GM23248 (cell line): ENCODE results near the gene LAMA3. TPM values are rescaled to one million over a fixed set of nuclear protein-coding genes. Genes with fewer than 3 reads are reported as not detected.

ENCODE experiments used
- DNase-seq: peaks from one replicate; pipeline ENCODE4 v3.0.0-alpha.2; 2015
- H2AFZ ChIP-seq: fragments of 200-600 bp; sonication (generic); 2 replicates; pipeline ENCODE4 v1.6.1; 2016; ENCODE audit warnings: antibody characterized with exemption
- H3F3A ChIP-seq: fragments of 200-600 bp; sonication (generic); 2 replicates; pipeline ENCODE4 v1.6.1; 2016; ENCODE audit warnings: mild to moderate bottlenecking, antibody characterized with exemption, mixed run types; ENCODE audit not compliant: insufficient read depth
- H3K27ac ChIP-seq: fragments of 200-600 bp; sonication (generic); 2 replicates; pipeline ENCODE4 v1.5.1; 2016; ENCODE audit warnings: mild to moderate bottlenecking
- H3K27me3 ChIP-seq: fragments of 200-600 bp; sonication (generic); replicated peaks from 2 replicates; pipeline ENCODE4 v1.6.1; 2016; ENCODE audit warnings: mild to moderate bottlenecking; ENCODE audit not compliant: insufficient read depth
- H3K36me3 ChIP-seq: fragments of 200-600 bp; sonication (generic); 2 replicates; pipeline ENCODE4 v1.6.1; 2016; ENCODE audit warnings: low read depth, mild to moderate bottlenecking
- H3K4me1 ChIP-seq: fragments of 200-600 bp; sonication (generic); 2 replicates; pipeline ENCODE4 v1.6.1; 2016; ENCODE audit warnings: mild to moderate bottlenecking; ENCODE audit not compliant: insufficient read depth
- H3K4me2 ChIP-seq: fragments of 200-600 bp; sonication (generic); one replicate; pipeline ENCODE4 v1.6.1; 2016; ENCODE audit warnings: mild to moderate bottlenecking; ENCODE audit not compliant: unreplicated experiment
- H3K4me3 ChIP-seq: fragments of 200-600 bp; sonication (generic); 2 replicates; pipeline ENCODE4 v1.5.1; 2016; ENCODE audit warnings: mild to moderate bottlenecking
- H3K79me2 ChIP-seq: fragments of 200-600 bp; sonication (generic); 2 replicates; pipeline ENCODE4 v1.6.1; 2016; ENCODE audit warnings: mild to moderate bottlenecking; ENCODE audit not compliant: insufficient read depth
- H3K9ac ChIP-seq: fragments of 200-600 bp; sonication (generic); 2 replicates; pipeline ENCODE4 v1.6.1; 2016; ENCODE audit warnings: mild to moderate bottlenecking
- H3K9me2 ChIP-seq: fragments of 200-600 bp; sonication (generic); 2 replicates; pipeline ENCODE4 v1.6.1; 2016; ENCODE audit warnings: mixed run types, mild to moderate bottlenecking, moderate library complexity; ENCODE audit not compliant: insufficient read depth
- H3K9me3 ChIP-seq: fragments of 200-600 bp; sonication (generic); one replicate; pipeline ENCODE4 v1.6.1; 2017; ENCODE audit warnings: low read depth
- H4K20me1 ChIP-seq: fragments of 200-600 bp; sonication (generic); 2 replicates; pipeline ENCODE4 v1.6.0; 2016; ENCODE audit not compliant: insufficient read depth
- EZH2 ChIP-seq: fragments of 200-600 bp; sonication (generic); IDR thresholded peaks from 2 replicates; pipeline ENCODE4 v1.6.1; 2018; ENCODE audit warnings: antibody characterized with exemption, mild to moderate bottlenecking; ENCODE audit not compliant: insufficient read depth, poor library complexity, severe bottlenecking
- EZH2phosphoT487 ChIP-seq: fragments of 200-600 bp; sonication (generic); IDR thresholded peaks from 2 replicates; pipeline ENCODE4 v1.6.1; 2018; ENCODE audit warnings: antibody characterized with exemption, moderate library complexity, mild to moderate bottlenecking, low read depth; ENCODE audit not compliant: insufficient read depth
- WGBS, 2 experiments: methylation state at CpG; one replicate each; pipeline ENCODE4 v1.1.6; 2015 to 2017; ENCODE audit warnings: low lambda C conversion rate in 2 of 2, low coverage in 1 of 2; ENCODE audit errors: missing lambda C conversion rate in 2 of 2; 5-methylcytosine and 5-hydroxymethylcytosine counted together
- in situ Hi-C: fragments of 300-500 bp; cut with MboI; formaldehyde crosslinking; loops from 2 replicates; pipeline ENCODE4 v1.15.0; 2020
- polyA plus RNA-seq: library from polyadenylated mRNA; unstranded; fragments of >200 nt; fragmentation: Nextera tagmentation; extraction: Ambion mirVana; gene quantifications from 2 replicates; pipeline ENCODE4 v1.2.1, GENCODE V29; 2016
- total RNA-seq: library from RNA; depleted of rRNA; stranded (reverse); fragments of >200 nt; shearing (Covaris generic); gene quantifications from 2 replicates; pipeline ENCODE4 v1.2.3, GENCODE V29; 2014

Gene LAMA3
- total and polyA plus RNA-seq, 2 experiments from 2014 or later: 0.93 to 1.9 TPM

- in situ Hi-C loops: no loop called here
- peaks cover 6% of the 10 kb centered on the region for H3K4me1 ChIP-seq
- no peak for DNase-seq
- H3K9ac ChIP-seq: no peak overlapping the region
- no peaks in the 10 kb centered on the region for H3K36me3 ChIP-seq
- no peaks in the 10 kb centered on the region for H3K9me2 ChIP-seq
- WGBS, 2 experiments: 93% methylated on average over 13 of the region's 13 CpGs
- H3K9me3 ChIP-seq: no peaks in the 10 kb centered on the region
- H2AFZ ChIP-seq: no peak overlapping the region
- no peaks in the 10 kb centered on the region for H4K20me1 ChIP-seq
- H3K4me2 ChIP-seq: no peak overlapping the region
- H3K4me3 ChIP-seq: no peak overlapping the region
- no peaks in the 10 kb centered on the region for H3F3A ChIP-seq
- TF ChIP-seq EZH2phosphoT487 (no peak), EZH2 (no peak)
- H3K79me2 ChIP-seq: no peaks in the 10 kb centered on the region
- H3K27ac ChIP-seq: no peak overlapping the region
- H3K27me3 ChIP-seq: no peaks in the 10 kb centered on the region
These were observed 238.8 kb downstream of the LAMA3 start for GRCh38 chr18:23927821-23928746.

- Histone ChIP-seq H3K4me1 (peaks cover 11% of the 10 kb centered on the region), H3K27me3 (no peaks in the 10 kb centered on the region), H3K9ac (no peak overlapping the region), H3K36me3 (no peaks in the 10 kb centered on the region), H2AFZ (no peak overlapping the region), H3K4me3 (no peak overlapping the region), H3F3A (no peaks in the 10 kb centered on the region), H3K4me2 (no peak overlapping the region), H3K27ac (no peak overlapping the region), H4K20me1 (no peaks in the 10 kb centered on the region), H3K79me2 (no peaks in the 10 kb centered on the region), H3K9me2 (no peaks in the 10 kb centered on the region), H3K9me3 (no peaks in the 10 kb centered on the region)
- DNase-seq: no peak
- in situ Hi-C loops: no loop called here
- 83 to 89% methylated on average over 5 of the region's 5 CpGs for WGBS, 2 experiments
- TF ChIP-seq EZH2phosphoT487 (no peak), EZH2 (no peak)
These were observed 240.2 kb downstream of the LAMA3 start for GRCh38 chr18:23929362-23929930.

- no peaks in the 10 kb centered on the region for H3F3A ChIP-seq
- H3K9ac ChIP-seq: no peak overlapping the region
- H3K9me2 ChIP-seq: no peaks in the 10 kb centered on the region
- H3K4me2 ChIP-seq: no peak overlapping the region
- no peaks in the 10 kb centered on the region for H3K79me2 ChIP-seq
- H3K27me3 ChIP-seq: no peaks in the 10 kb centered on the region
- no peaks in the 10 kb centered on the region for H3K9me3 ChIP-seq
- H3K4me3 ChIP-seq: no peak overlapping the region
- H4K20me1 ChIP-seq: no peaks in the 10 kb centered on the region
- in situ Hi-C loops: no loop called here
- no peak overlapping the region for H3K27ac ChIP-seq
- DNase-seq: no peak
- TF ChIP-seq EZH2phosphoT487: no peak
- H3K36me3 ChIP-seq: no peaks in the 10 kb centered on the region
- WGBS, 2 experiments: 91 to 96% methylated on average over 1 of the region's 1 CpG
- no peak overlapping the region for H2AFZ ChIP-seq
- 0 out of 2 replicates have a peak, but pooled peaks cover 8% of the 10 kb centered on the region for H3K4me1 ChIP-seq
These were observed 240.7 kb downstream of the LAMA3 start for GRCh38 chr18:23930002-23930401.

GRCh38 chr18:23932385-23933067 is 243.3 kb downstream of the LAMA3 start:
- Histone ChIP-seq H3F3A (no peaks in the 10 kb centered on the region), H4K20me1 (no peaks in the 10 kb centered on the region), H3K4me3 (no peak overlapping the region), H3K9ac (no peak overlapping the region), H3K4me2 (no peak overlapping the region), H3K9me3 (no peaks in the 10 kb centered on the region), H3K9me2 (no peaks in the 10 kb centered on the region), H3K4me1 (0 out of 2 replicates have a peak, but pooled peaks cover 8% of the 10 kb centered on the region), H3K79me2 (no peaks in the 10 kb centered on the region), H3K27me3 (no peaks in the 10 kb centered on the region), H2AFZ (no peak overlapping the region), H3K27ac (no peak overlapping the region), H3K36me3 (no peaks in the 10 kb centered on the region)
- in situ Hi-C loops: no loop called here
- TF ChIP-seq EZH2 (no peak), EZH2phosphoT487 (no peak)
- no peak for DNase-seq
- 25 to 30% methylated on average over 8 of the region's 8 CpGs for WGBS, 2 experiments
